ENCODE results near the gene MAGI2.

GRCh38 chr7:78779788-78780187 is 673.7 kb downstream of the MAGI2 start:
- TF ChIP-seq CTCF (IDR thresholded peaks at IDR 0.05; ENCODE audit: low read depth, low read length, poor library complexity, severe bottlenecking), result peak; percentile 11
- TF ChIP-seq EZH2phosphoT487 (IDR thresholded peaks at IDR 0.05; ENCODE audit: borderline replicate concordance, low read length), result no peak
